ENCODE measurements around the gene FAM163B.

Gene FAM163B

DNA sequence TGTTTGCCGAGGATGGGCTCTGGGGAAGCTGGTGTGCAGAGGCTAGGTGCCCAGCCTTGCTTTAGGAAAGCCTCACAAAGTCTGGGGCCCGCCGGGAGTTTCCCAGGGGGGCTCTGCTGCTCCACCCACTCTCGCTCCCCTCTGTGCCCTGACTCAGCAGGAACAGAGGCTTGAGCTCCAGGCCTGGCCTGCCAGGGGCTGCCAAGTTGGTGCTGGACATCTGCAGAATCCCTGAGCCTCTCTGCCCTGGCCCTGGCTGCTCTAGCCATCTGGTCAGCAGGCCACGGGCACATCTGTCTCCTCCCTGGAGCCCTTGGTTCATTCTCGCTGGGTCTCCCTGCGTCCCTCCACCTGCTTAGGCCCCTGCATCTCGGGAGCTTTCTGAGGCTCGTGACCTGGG lies 75.3 kb downstream of the FAM163B start:
- no peak for DNase-seq (ENCODE audit: low read depth in 1 of 2, low spot score in 1 of 2)
- TF ChIP-seq JUND (IDR thresholded peaks at IDR 0.05; ENCODE audit: low read depth), result no peak
- in situ Hi-C loops (cut with HindIII; ENCODE audit: low pct_unique_long_range_greater_than_20kb, low sequenced_read_pairs), result no loop called here

GRCh38 chr9:133532937-133533668 lies 76.1 kb downstream of the FAM163B start:
- TF ChIP-seq JUND (IDR thresholded peaks at IDR 0.05; ENCODE audit: low read depth), result no peak
- DNase-seq (ENCODE audit: low read depth in 1 of 2, low spot score in 1 of 2), result peak; percentile 71 to 88
- in situ Hi-C loops (cut with HindIII; ENCODE audit: low pct_unique_long_range_greater_than_20kb, low sequenced_read_pairs), result no loop called here

GRCh38 chr9:133531293-133531692 lies 77.9 kb downstream of the FAM163B start:
- DNase-seq (ENCODE audit: low read depth in 1 of 2, low spot score in 1 of 2), result no peak
- TF ChIP-seq JUND (IDR thresholded peaks at IDR 0.05; ENCODE audit: low read depth), result no peak
- in situ Hi-C loops (cut with HindIII; ENCODE audit: low pct_unique_long_range_greater_than_20kb, low sequenced_read_pairs), result no loop called here

- no peak for DNase-seq (ENCODE audit: low read depth in 1 of 2, low spot score in 1 of 2)
- TF ChIP-seq JUND (IDR thresholded peaks at IDR 0.05; ENCODE audit: low read depth), result no peak
- in situ Hi-C loops (cut with HindIII; ENCODE audit: low pct_unique_long_range_greater_than_20kb, low sequenced_read_pairs), result no loop called here
Observed at GRCh38 chr9:133529874-133530273, 79.3 kb downstream of the FAM163B start.

DNA sequence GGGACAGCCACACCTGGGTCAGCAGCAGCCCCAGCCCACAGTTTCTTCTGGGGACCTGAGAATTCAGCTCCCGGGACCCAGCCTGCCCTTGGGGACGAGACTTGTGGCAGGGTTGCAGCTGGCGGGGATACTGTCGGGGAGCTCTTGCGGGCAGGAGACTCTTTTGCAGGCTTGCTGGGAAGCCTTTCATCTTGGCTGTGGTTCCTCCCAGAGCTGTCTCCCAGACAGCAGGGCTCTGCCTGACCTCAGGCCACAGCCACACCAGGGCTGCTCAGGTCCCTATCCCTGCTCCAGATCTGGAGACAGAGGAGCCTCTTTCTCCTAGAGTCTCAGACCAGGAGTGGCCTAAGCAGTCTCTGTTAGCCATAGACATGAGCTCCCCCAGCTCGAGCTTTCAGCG lies 79.7 kb downstream of the FAM163B start:
- no peak for DNase-seq (ENCODE audit: low read depth in 1 of 2, low spot score in 1 of 2)
- no peak for TF ChIP-seq JUND (IDR thresholded peaks at IDR 0.05; ENCODE audit: low read depth)
- in situ Hi-C loops (cut with HindIII; ENCODE audit: low pct_unique_long_range_greater_than_20kb, low sequenced_read_pairs), result no loop called here

DNA sequence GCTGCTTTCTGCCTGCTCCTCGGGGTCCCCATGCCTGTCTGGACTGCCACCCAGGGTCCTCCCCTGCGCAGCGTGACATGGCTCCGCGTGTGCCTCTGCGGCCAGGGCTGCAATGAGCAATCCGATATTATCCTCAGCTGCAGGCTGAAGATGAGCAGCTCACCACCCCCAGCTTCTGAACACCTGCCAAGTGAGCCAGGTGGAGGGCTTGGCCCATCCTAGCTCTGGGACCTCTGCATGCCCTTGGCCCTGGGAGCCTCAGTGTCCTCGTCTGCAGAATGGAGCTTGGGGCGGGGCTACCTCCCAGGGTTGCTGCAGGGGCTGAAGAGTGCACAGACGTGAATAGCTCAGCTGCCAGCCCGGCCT lies 80.3 kb downstream of the FAM163B start:
- TF ChIP-seq JUND (IDR thresholded peaks at IDR 0.05; ENCODE audit: low read depth), result no peak
- DNase-seq (ENCODE audit: low read depth in 1 of 2, low spot score in 1 of 2), result no peak
- in situ Hi-C loops (cut with HindIII; ENCODE audit: low pct_unique_long_range_greater_than_20kb, low sequenced_read_pairs), result no loop called here

GRCh38 chr9:133528001-133528875 lies 81.0 kb downstream of the FAM163B start:
- no peak for DNase-seq (ENCODE audit: low read depth in 1 of 2, low spot score in 1 of 2)
- TF ChIP-seq JUND (IDR thresholded peaks at IDR 0.05; ENCODE audit: low read depth), result no peak

GRCh38 chr9:133527444-133527920 lies 81.7 kb downstream of the FAM163B start:
- in situ Hi-C loops (cut with HindIII; ENCODE audit: low pct_unique_long_range_greater_than_20kb, low sequenced_read_pairs), result no loop called here
- no peak for TF ChIP-seq JUND (IDR thresholded peaks at IDR 0.05; ENCODE audit: low read depth)
- DNase-seq (ENCODE audit: low read depth in 1 of 2, low spot score in 1 of 2), result no peak

More at GRCh38 chr9:133528001-133528875, 81.0 kb downstream of the FAM163B start:
- in situ Hi-C loops (cut with HindIII; ENCODE audit: low pct_unique_long_range_greater_than_20kb, low sequenced_read_pairs), result no loop called here

Measured in T47D (cell line).